ENCODE results near the gene SLC38A7.

SLC38A7 gene

GRCh38 chr16:58730724-58731370, 46.3 kb upstream of the SLC38A7 start:
- Histone ChIP-seq H3K4me3 (ENCODE audit: low read length) (no peak overlapping the region), H3K4me2 (ENCODE audit: low read length) (no peak overlapping the region), H2BK15ac (replicated peaks; ENCODE audit: low read depth) (no peak overlapping the region), H3K79me2 (ENCODE audit: control insufficient read depth, insufficient read depth, low read length) (peaks cover 54% of the 10 kb centered on the region), H2AK5ac (ENCODE audit: low read length) (no peak overlapping the region), H4K5ac (ENCODE audit: low read length) (no peak overlapping the region), H3K4ac (ENCODE audit: low read depth, low read length) (no peak overlapping the region), H2BK120ac (ENCODE audit: low read depth, low read length) (no peak overlapping the region), H3K27ac (ENCODE audit: low read depth, low read length) (no peak overlapping the region), H3K4me1 (ENCODE audit: control insufficient read depth, low read depth, low read length) (no peaks in the 10 kb centered on the region), H3K23ac (ENCODE audit: low read length) (no peak overlapping the region), H2BK5ac (ENCODE audit: low read length) (no peak overlapping the region), H3K9ac (ENCODE audit: low read length) (no peak overlapping the region), H3K56ac (ENCODE audit: low read length) (no peak overlapping the region), H3K27me3 (ENCODE audit: insufficient read depth, low read length, poor library complexity) (no peaks in the 10 kb centered on the region), H3K18ac (ENCODE audit: low read length) (no peak overlapping the region), H3K79me1 (ENCODE audit: low read length) (peaks cover 17% of the 10 kb centered on the region), H3K36me3 (ENCODE audit: control insufficient read depth, insufficient read depth, low read length) (no peaks in the 10 kb centered on the region), H4K8ac (ENCODE audit: low read depth, low read length) (no peak overlapping the region)
- no peak for DNase-seq
- no CpG with 5 or more reads among the region's 11 CpGs for WGBS (ENCODE audit: extremely low coverage, insufficient coverage, low lambda C conversion rate)

- Histone ChIP-seq H3K4ac (ENCODE audit: low read depth, low read length) (no peak overlapping the region), H3K4me2 (ENCODE audit: low read length) (no peak overlapping the region), H3K4me3 (ENCODE audit: low read length) (no peak overlapping the region), H2BK120ac (ENCODE audit: low read depth, low read length) (peak overlapping the region; percentile 12), H3K36me3 (ENCODE audit: control insufficient read depth, insufficient read depth, low read length) (no peaks in the 10 kb centered on the region), H3K79me1 (ENCODE audit: low read length) (peaks cover 14% of the 10 kb centered on the region), H3K18ac (ENCODE audit: low read length) (no peak overlapping the region), H3K27me3 (ENCODE audit: insufficient read depth, low read length, poor library complexity) (no peaks in the 10 kb centered on the region), H3K27ac (ENCODE audit: low read depth, low read length) (no peak overlapping the region), H3K4me1 (ENCODE audit: control insufficient read depth, low read depth, low read length) (no peaks in the 10 kb centered on the region), H2BK15ac (replicated peaks; ENCODE audit: low read depth) (no peak overlapping the region), H4K5ac (ENCODE audit: low read length) (no peak overlapping the region), H2AK5ac (ENCODE audit: low read length) (no peak overlapping the region), H3K23ac (ENCODE audit: low read length) (no peak overlapping the region), H4K8ac (ENCODE audit: low read depth, low read length) (no peak overlapping the region), H3K56ac (ENCODE audit: low read length) (no peak overlapping the region), H2BK5ac (ENCODE audit: low read length) (no peak overlapping the region), H3K79me2 (ENCODE audit: control insufficient read depth, insufficient read depth, low read length) (peaks cover 45% of the 10 kb centered on the region), H3K9ac (ENCODE audit: low read length) (no peak overlapping the region)
- no CpG with 5 or more reads among the region's 9 CpGs for WGBS (ENCODE audit: extremely low coverage, insufficient coverage, low lambda C conversion rate)
- DNase-seq: no peak
Measured at GRCh38 chr16:58727796-58728568, 43.4 kb upstream of the SLC38A7 start.

- Histone ChIP-seq H3K4me3 (ENCODE audit: low read length) (no peak overlapping the region), H2BK15ac (replicated peaks; ENCODE audit: low read depth) (no peak overlapping the region)
- no CpG with 5 or more reads among the region's 9 CpGs for WGBS (ENCODE audit: extremely low coverage, insufficient coverage, low lambda C conversion rate)
Measured at GRCh38 chr16:58727028-58727781, 42.6 kb upstream of the SLC38A7 start.

GRCh38 chr16:58723109-58723508, 38.5 kb upstream of the SLC38A7 start:
- H2BK5ac ChIP-seq (ENCODE audit: low read length): no peak overlapping the region
- no peak overlapping the region for H3K56ac ChIP-seq (ENCODE audit: low read length)
- peaks cover 5% of the 10 kb centered on the region for H3K79me1 ChIP-seq (ENCODE audit: low read length)
- no peak for DNase-seq
- no peak overlapping the region for H3K4ac ChIP-seq (ENCODE audit: low read depth, low read length)
- no peak overlapping the region for H2BK15ac ChIP-seq (replicated peaks; ENCODE audit: low read depth)
- no peak overlapping the region for H3K18ac ChIP-seq (ENCODE audit: low read length)
- no peak overlapping the region for H4K5ac ChIP-seq (ENCODE audit: low read length)
- H3K4me2 ChIP-seq (ENCODE audit: low read length): no peak overlapping the region
- no peak overlapping the region for H3K9ac ChIP-seq (ENCODE audit: low read length)
- H3K4me1 ChIP-seq (ENCODE audit: control insufficient read depth, low read depth, low read length): no peaks in the 10 kb centered on the region
- H3K4me3 ChIP-seq (ENCODE audit: low read length): no peak overlapping the region
- no peak overlapping the region for H3K27ac ChIP-seq (ENCODE audit: low read depth, low read length)
- peaks cover 9% of the 10 kb centered on the region for H3K79me2 ChIP-seq (ENCODE audit: control insufficient read depth, insufficient read depth, low read length)
- peaks cover 4% of the 10 kb centered on the region for H3K36me3 ChIP-seq (ENCODE audit: control insufficient read depth, insufficient read depth, low read length)
- H3K23ac ChIP-seq (ENCODE audit: low read length): no peak overlapping the region
- no peak overlapping the region for H2BK120ac ChIP-seq (ENCODE audit: low read depth, low read length)
- H4K8ac ChIP-seq (ENCODE audit: low read depth, low read length): no peak overlapping the region
- H2AK5ac ChIP-seq (ENCODE audit: low read length): no peak overlapping the region
- no CpG with 5 or more reads among the region's 3 CpGs for WGBS (ENCODE audit: extremely low coverage, insufficient coverage, low lambda C conversion rate)
- no peaks in the 10 kb centered on the region for H3K27me3 ChIP-seq (ENCODE audit: insufficient read depth, low read length, poor library complexity)

More at GRCh38 chr16:58727028-58727781, 42.6 kb upstream of the SLC38A7 start:
- Histone ChIP-seq H2BK120ac (ENCODE audit: low read depth, low read length) (no peak overlapping the region), H3K9ac (ENCODE audit: low read length) (no peak overlapping the region), H3K56ac (ENCODE audit: low read length) (no peak overlapping the region), H3K4me1 (ENCODE audit: control insufficient read depth, low read depth, low read length) (no peaks in the 10 kb centered on the region), H3K18ac (ENCODE audit: low read length) (no peak overlapping the region), H3K79me1 (ENCODE audit: low read length) (peaks cover 14% of the 10 kb centered on the region), H2BK5ac (ENCODE audit: low read length) (no peak overlapping the region), H3K4me2 (ENCODE audit: low read length) (no peak overlapping the region), H3K36me3 (ENCODE audit: control insufficient read depth, insufficient read depth, low read length) (no peaks in the 10 kb centered on the region), H3K27ac (ENCODE audit: low read depth, low read length) (no peak overlapping the region), H2AK5ac (ENCODE audit: low read length) (no peak overlapping the region), H4K5ac (ENCODE audit: low read length) (no peak overlapping the region), H3K23ac (ENCODE audit: low read length) (no peak overlapping the region), H3K4ac (ENCODE audit: low read depth, low read length) (no peak overlapping the region), H3K27me3 (ENCODE audit: insufficient read depth, low read length, poor library complexity) (no peaks in the 10 kb centered on the region), H3K79me2 (ENCODE audit: control insufficient read depth, insufficient read depth, low read length) (peaks cover 39% of the 10 kb centered on the region), H4K8ac (ENCODE audit: low read depth, low read length) (no peak overlapping the region)
- no peak for DNase-seq

- H4K8ac ChIP-seq (ENCODE audit: low read depth, low read length): no peak overlapping the region
- no peak for DNase-seq
- no peak overlapping the region for H2BK120ac ChIP-seq (ENCODE audit: low read depth, low read length)
- H3K79me1 ChIP-seq (ENCODE audit: low read length): no peaks in the 10 kb centered on the region
- no peak overlapping the region for H3K56ac ChIP-seq (ENCODE audit: low read length)
- no peak overlapping the region for H2BK15ac ChIP-seq (replicated peaks; ENCODE audit: low read depth)
- H3K27ac ChIP-seq (ENCODE audit: low read depth, low read length): no peak overlapping the region
- H3K79me2 ChIP-seq (ENCODE audit: control insufficient read depth, insufficient read depth, low read length): no peaks in the 10 kb centered on the region
- H2AK5ac ChIP-seq (ENCODE audit: low read length): no peak overlapping the region
- no peak overlapping the region for H3K4me3 ChIP-seq (ENCODE audit: low read length)
- H4K5ac ChIP-seq (ENCODE audit: low read length): no peak overlapping the region
- H3K23ac ChIP-seq (ENCODE audit: low read length): no peak overlapping the region
- no peak overlapping the region for H2BK5ac ChIP-seq (ENCODE audit: low read length)
- no CpG with 5 or more reads among the region's 13 CpGs for WGBS (ENCODE audit: extremely low coverage, insufficient coverage, low lambda C conversion rate)
- H3K4me1 ChIP-seq (ENCODE audit: control insufficient read depth, low read depth, low read length): no peaks in the 10 kb centered on the region
- H3K36me3 ChIP-seq (ENCODE audit: control insufficient read depth, insufficient read depth, low read length): peaks cover 14% of the 10 kb centered on the region
- no peak overlapping the region for H3K9ac ChIP-seq (ENCODE audit: low read length)
- H3K4me2 ChIP-seq (ENCODE audit: low read length): no peak overlapping the region
- no peak overlapping the region for H3K4ac ChIP-seq (ENCODE audit: low read depth, low read length)
- H3K27me3 ChIP-seq (ENCODE audit: insufficient read depth, low read length, poor library complexity): no peaks in the 10 kb centered on the region
- H3K18ac ChIP-seq (ENCODE audit: low read length): no peak overlapping the region
Measured at GRCh38 chr16:58717994-58718393, 33.4 kb upstream of the SLC38A7 start.
